CD4-positive, alpha-beta T cell treated with Interleukin-17A for 4 hours (primary cell): ENCODE measurements around the gene BAD.
"Not testable (repeated sequence)": the region's sequence is repeated elsewhere in the genome, so short reads cannot be mapped to it uniquely, and the experiment has no call there.

Source experiments
- DNase-seq: peaks from one replicate; pipeline ENCODE4 v3.0.0-alpha.2; 2020; ENCODE audit warnings: mixed read lengths

Gene BAD

GRCh38 chr11:64284048-64284961, at the start of gene BAD:
Gene BAD, minus strand, starts transcription at chr11:64284665. Its CDS starts 297 bp downstream, at chr11:64284368.
- DNase-seq, result peak; percentile 95

GRCh38 chr11:64333556-64333955, 49.1 kb upstream of the BAD start:
- no peak for DNase-seq

DNA sequence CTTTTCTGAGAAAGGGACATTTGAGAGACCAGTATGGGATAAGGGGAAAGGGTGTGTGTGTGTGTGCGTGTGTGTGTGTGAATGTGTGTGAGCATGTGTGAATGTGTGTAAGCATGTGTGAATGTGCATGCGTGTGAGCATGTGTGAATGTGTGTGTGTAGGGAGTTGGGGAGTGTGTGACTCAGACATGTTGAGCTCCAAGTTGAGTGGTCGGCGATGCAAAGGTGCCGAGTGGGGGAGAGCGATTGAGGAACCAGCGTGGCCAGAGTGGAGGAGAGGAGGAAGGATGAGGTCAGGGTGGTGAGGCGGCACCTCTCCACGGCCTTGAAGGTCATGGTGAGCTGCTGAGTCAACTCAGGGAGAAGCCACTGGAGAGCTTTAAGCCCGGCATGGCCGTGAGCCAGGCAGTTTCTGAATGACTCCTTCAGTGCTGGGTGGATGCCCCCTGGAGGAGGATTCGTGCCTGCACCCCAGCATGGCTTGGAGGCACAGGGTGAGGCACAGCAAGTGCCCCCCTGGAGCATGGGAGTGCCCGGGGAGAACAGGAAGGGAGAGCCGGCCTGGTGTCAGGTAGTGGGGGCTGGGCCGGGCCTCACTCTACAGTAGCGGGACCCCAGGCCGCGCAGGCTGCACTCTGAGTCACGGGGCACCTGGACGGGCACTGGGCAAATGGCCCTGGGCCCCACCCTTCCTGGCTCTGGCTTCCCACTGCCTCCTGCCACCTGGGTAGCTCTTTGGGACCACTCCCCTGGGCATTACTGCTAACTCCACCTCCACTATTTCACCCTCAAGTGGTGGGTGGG, 47.3 kb upstream of the BAD start:
- peak; percentile 76 for DNase-seq

DNA sequence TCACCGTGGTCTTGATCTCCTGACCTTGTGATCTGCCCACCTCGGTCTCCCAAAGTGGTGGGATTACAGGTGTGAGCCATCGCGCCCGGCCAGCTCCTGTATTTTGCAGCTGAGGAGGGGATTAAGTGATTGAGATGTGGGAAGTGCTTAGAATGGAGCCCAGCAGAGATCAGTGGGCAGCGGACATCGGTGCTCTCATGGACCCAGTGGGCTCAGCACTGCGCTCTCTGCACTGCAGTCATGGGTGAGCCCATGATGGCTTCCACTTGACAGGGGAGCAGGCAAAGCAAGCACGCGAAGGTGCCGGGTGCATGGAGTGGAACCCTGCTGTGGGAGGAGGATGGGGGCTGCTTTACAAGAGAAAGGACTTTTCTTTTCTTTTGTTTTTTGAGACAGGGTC, 46.4 kb upstream of the BAD start:
- DNase-seq, result no peak

DNA sequence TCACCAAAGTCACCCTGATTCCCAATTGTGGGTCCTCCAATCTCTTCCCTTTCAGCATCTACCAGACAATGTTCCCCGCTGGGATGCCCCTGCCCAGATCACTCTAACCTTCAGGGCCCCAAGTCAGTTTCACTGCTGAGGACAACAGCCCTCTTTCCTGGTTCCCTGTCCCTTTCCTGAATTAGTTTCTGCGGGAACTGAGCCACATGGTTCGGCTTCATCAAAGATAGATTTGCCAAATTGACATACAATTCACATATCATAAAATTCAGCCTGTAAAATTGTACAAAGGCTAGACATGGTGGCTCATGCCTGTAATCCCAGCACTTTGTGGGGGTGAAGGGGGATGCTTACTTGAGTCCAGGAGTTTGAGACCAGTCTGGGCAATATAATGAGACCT, 43.5 kb upstream of the BAD start:
- no peak for DNase-seq

- DNase-seq, result no peak
Measured at GRCh38 chr11:64327375-64327774, 42.9 kb upstream of the BAD start.

- no peak for DNase-seq
Measured at GRCh38 chr11:64324692-64325469, 40.4 kb upstream of the BAD start.

- DNase-seq, result not testable (repeated sequence)
Measured at GRCh38 chr11:64323984-64324383, 39.5 kb upstream of the BAD start.

DNA sequence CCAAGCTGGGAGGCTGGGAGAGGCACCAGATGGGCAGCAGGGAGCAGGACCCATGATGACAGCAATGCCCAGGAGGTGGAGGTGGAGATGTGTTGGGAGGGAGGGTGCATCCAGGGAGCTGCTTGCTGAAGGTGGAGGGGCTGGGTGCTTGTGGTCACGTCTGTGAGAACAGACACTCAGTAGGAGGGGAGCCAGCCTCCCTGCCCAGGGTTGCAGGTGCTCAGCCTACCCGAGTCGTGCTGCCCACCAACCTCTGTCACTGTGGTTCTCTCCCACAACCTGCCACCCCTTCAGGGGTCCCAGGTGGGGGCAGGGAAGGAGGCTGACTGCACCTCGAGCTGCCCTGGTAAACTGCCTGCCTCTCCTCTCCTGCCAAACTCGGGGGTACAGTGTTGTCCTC, 38.9 kb upstream of the BAD start:
- DNase-seq, result no peak

- no peak for DNase-seq
Measured at GRCh38 chr11:64322925-64323260, 38.4 kb upstream of the BAD start.

DNA sequence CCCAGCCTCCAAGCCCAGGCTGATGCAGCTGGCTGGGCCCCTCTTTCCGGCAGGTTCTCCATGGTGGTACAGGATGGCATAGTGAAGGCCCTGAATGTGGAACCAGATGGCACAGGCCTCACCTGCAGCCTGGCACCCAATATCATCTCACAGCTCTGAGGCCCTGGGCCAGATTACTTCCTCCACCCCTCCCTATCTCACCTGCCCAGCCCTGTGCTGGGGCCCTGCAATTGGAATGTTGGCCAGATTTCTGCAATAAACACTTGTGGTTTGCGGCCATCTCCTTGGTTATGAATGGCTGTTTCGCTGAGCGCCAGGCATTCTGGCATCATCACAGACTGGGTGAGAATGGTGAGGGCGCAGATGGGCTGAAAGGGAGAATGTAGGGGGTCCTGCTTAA, 37.1 kb upstream of the BAD start:
- DNase-seq, result no peak

DNA sequence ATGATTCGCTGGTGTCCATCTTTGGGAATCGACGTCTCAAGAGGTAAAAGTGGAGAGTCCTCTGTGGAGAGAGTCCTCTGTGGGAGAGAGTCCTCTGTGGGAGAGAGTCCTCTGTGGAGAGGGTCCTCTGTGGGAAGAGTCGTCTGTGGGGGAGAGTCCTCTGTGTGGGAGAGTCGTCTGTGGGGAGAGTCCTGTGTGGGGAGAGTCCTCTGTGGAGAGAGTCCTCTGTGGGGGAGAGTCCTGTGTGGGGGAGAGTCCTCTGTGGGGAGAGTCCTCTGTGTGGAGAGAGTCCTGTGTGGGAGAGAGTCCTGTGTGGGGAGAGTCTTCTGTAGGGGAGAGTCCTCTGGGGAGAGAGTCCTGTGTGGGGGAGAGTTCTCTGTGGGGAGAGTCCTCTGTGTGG, 36.6 kb upstream of the BAD start:
- DNase-seq, result no peak

DNA sequence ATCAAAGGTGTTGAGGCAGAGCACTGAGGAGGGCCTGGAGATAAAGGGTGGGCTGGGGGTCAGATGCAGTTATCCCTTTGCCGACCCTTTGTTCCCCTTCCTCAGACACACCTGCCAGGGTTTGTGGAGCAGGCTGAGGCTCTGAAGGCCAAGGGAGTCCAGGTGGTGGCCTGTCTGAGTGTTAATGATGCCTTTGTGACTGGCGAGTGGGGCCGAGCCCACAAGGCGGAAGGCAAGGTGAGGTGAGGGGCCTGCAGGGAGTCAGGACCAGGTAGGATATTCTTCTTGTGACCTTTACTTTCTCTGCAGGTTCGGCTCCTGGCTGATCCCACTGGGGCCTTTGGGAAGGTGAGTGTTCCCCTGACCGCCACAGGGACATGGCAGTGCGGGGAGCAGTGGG, 36.1 kb upstream of the BAD start:
- DNase-seq, result no peak

- DNase-seq, result no peak
Measured at GRCh38 chr11:64318766-64319761, 34.6 kb upstream of the BAD start.

DNA sequence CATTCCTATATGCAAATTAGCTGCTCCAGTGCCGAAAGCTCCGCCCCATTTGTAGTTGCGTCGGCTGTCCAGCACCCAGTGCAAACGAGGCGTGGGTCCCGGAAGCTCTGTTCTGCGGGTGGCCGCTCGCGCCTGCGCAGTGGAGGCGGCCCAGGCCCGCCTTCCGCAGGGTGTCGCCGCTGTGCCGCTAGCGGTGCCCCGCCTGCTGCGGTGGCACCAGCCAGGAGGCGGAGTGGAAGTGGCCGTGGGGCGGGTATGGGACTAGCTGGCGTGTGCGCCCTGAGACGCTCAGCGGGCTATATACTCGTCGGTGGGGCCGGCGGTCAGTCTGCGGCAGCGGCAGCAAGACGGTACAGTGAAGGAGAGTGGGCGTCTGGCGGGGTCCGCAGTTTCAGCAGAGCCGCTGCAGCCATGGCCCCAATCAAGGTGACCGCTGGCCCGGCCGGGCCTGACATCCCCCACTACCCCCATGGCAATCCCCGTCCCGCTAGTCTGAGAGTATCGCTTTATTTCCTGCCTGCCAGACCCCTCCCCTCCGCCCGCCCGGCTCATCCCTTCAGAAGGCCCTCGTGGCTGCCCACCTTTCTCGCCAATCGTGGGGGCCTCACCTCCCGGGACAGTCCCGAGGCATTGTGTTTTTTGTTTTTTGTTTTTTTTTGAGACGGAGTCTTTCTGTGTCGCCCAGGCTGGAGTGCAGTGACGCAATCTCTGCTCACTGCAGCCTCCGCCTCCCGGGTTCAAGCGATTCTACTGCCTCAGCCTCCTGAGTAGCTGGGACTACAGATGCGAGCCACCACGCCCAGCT, 33.7 kb upstream of the BAD start, which contains the start of gene PRDX5:
PRDX5 (plus strand) TSS at position 161 of the 805 bp plus-strand sequence; CDS start at position 256, 95 bp downstream.
- DNase-seq, result peak; percentile 95

- DNase-seq, result peak; percentile 96
Measured at GRCh38 chr11:64317325-64317960, 33.0 kb upstream of the BAD start, which contains the start of gene TRMT112. Gene TRMT112, minus strand, starts transcription at chr11:64317559. Its CDS starts 33 bp downstream, at chr11:64317526.

DNA sequence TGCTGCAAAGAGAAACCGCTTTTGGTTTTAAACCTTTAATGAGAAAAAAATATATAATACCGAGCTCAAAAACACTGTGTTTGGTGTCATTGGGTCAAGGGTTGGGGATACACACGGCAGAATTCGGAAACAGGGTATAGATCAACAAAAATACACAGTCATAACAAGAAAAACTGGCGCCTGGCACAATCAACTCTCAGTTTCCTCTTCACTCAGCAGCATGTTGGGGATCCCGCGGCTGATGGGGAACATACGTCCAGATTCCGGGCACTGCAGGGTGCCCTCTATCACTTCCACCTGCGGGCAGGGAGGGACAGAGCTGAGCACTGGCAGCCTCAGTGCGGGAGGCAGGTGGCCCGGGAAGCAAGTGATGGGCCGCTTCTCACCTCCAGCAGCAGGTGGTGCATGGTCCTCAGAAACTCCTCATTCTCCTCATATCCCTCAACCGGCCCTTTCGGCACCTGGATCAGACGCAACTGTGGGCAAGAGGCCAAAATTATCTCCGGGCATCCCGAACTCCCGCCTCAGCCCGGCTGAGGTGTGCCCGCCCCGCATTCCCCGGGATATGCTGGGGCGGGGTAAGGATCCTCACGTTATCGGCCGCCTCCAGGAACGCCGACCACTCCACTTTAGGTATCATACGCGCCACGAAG, 32.3 kb upstream of the BAD start:
- peak; percentile 40 for DNase-seq

DNA sequence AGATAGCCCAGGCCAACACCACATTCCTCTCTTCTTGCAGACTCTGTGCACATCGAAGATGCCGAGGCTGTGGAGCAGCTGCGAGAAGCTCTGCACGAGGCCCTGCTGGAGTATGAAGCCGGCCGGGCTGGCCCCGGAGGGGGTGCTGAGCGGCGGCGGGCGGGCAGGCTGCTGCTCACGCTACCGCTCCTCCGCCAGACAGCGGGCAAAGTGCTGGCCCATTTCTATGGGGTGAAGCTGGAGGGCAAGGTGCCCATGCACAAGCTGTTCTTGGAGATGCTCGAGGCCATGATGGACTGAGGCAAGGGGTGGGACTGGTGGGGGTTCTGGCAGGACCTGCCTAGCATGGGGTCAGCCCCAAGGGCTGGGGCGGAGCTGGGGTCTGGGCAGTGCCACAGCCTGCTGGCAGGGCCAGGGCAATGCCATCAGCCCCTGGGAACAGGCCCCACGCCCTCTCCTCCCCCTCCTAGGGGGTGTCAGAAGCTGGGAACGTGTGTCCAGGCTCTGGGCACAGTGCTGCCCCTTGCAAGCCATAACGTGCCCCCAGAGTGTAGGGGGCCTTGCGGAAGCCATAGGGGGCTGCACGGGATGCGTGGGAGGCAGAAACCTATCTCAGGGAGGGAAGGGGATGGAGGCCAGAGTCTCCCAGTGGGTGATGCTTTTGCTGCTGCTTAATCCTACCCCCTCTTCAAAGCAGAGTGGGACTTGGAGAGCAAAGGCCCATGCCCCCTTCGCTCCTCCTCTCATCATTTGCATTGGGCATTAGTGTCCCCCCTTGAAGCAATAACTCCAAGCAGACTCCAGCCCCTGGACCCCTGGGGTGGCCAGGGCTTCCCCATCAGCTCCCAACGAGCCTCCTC, 31.4 kb upstream of the BAD start:
- not testable (repeated sequence) for DNase-seq
